HTR-8/SVneo (cell line): Measurements from ENCODE around the gene USP20.
A peak's percentile ranks its signal among the peaks of the same experiment; 100 is the strongest.
"Not testable (repeated sequence)": the region's sequence is repeated elsewhere in the genome, so short reads cannot be mapped to it uniquely, and the experiment has no call there.

Experiments used
- DNase-seq: peaks from one replicate; pipeline ENCODE4 v3.0.0; 2011; ENCODE audit warnings: low spot score, mixed read lengths; ENCODE audit not compliant: insufficient read length
- FAIRE-seq: peaks from 2 replicates; lab custom pipeline; 2011; peaks lifted over from hg19 to GRCh38; lab: Jason Lieb, UNC

Gene USP20

DNA sequence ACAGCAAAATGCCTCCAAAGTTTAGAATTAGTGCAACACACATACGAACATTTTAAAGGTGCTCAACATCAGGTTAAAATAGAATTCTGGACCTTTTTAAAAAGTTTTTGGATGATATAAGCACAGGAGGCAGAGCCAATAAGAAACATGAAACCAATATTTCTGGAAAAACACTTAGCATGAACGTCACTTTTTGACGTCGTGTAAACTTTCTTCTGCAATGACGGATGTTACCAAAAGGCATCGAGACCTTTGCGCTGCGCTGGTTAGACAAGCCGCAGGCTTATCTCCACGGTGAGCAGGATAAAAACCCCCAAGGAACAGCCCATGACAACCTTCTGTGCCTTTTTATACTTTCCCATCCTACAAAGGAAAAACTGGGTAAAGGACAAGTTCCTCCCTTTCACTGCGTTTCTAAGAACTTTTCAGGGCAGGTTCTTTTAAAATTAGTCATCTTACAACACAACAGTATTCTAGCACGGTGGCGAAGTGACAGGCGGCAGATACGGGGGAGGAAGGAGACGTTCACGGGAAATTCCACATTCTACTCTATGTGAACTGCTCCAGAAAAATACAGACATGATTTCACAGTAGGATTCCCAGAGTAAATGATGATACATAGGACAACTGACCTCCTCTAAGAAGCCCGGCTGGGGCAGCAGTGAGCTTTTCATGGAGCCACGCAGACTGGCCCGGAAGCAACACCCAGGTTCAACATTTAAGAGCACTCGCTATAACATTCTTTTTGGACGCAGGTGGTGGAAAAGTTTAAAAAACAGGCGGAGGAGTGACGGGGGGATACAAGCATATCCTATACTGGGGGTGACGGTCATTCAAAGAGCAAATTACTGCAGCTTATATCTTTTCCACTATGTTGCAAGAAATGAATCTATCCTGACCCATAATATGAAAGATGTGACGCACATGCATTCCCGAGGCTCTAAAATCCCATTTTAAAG is 52.4 kb downstream of the USP20 start:
- FAIRE-seq (no peak), DNase-seq (peak; percentile 23)

DNA sequence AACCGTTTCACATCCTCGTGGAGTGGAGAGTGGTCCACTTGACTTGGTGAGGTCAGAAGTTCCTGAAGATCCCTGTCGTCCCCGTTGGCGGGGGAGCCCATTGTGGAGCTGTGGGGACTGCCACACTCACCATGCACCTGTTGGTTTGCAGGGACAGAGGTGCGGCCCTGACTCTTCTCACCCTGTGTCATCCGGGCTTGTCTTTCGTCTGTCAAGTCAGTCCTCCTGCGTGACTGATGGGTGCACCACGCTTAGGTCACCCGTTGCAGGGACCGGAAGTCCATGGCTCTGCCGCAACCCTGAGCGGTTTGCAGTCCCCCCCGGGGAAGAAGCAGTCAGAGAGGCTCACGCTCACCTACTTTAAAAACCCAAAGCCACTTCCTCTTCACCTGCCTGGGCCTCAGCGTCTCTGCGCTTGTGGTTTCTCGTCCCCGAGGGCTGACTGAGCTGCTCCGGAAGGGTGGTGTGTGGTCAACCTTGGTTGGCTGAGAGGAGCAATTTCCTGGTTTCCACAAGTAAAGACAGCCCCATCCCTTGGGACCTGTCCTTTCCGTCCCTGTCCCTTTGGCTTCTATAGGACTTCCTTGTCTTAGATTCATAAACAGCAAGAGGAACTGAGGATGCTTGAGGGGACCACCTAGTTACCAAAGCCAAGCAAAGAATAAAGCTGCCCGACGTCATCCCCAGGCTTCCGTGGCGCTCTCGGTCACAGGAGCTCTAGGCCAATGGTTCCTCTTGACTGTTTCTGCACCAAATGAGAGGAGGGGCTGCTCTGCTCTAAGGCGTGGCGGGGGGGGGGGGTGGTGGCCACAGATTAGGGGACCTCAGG is 53.2 kb downstream of the USP20 start:
- no peak for FAIRE-seq
- DNase-seq = no peak

DNA sequence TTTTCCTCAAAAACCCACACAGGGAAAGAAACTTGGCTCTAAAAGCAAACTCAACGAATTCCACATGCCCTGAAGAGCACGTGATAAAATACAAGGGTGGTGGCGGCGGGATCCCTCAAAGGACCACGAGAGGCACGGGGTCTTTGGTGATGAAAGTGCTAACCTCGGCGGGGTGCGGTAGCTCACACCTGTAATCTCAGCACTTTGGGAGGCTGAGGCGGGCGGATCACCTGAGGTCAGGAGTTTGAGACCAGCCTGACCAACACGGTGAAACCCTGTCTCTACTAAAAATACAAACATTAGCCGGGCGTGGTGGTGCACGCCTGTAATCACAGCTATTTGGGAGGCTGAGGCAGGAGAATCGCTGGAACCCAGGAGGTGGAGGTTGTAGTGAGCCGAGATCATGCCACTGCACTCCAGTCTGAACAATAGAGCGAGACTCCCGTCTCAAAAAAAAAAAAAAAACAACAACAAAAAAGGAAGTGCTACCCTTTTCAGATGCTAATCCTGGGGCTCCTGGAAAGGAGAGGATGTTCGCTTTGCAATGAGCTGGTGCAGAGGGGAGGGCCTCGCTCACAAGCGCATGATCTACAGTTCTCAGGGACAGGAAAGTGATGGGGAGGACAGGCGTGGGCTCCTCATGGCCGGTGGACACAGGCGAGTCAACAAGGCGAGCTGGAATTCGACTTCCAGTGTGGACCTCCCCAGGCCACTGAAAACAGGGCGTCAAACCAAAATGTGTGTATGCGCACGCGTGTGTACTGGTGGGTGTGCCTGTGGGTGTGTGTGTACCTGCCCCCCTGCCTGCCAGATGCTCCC is 54.1 kb downstream of the USP20 start:
- no peak for DNase-seq

DNA sequence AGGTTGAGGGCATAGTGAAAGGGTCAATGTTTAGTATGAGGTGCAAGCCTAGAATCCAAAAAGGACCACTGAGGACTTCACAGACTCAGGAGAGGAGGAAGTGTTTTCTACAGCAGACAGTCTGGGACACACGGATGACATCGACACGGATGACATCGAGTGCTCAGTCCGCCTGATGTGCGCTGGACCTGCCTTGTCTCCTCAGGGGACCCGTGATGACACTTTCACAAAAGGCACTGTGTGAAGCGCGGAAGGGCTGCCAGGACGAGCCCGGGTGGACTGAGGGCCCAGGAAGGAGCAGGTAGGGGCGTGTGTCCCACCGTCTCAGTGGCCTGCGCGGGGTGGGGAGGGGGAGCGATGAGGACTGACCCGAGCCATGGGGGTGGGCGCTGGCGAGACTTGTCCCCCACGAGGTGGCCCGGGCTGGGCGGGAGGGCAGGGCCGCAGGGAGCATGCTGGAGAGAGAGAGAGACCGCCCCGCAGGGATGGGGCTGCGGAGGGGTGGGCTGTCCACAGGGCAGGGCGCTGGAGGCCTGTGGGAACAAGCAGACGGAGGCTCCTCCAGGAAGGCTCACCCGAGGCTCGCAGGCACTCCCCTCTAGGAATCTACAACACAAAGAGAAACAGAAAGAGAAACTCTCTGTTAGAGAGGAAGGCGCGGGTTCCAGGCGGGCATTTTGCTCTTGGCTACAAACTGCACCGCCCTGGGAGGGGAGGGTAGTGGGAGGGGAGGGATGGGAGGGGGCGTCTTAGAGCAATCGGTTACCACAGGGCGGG is 54.9 kb downstream of the USP20 start:
- no peak for FAIRE-seq
- DNase-seq = no peak

More for the DNA sequence above, 54.1 kb downstream of the USP20 start:
- no peak for FAIRE-seq

DNA sequence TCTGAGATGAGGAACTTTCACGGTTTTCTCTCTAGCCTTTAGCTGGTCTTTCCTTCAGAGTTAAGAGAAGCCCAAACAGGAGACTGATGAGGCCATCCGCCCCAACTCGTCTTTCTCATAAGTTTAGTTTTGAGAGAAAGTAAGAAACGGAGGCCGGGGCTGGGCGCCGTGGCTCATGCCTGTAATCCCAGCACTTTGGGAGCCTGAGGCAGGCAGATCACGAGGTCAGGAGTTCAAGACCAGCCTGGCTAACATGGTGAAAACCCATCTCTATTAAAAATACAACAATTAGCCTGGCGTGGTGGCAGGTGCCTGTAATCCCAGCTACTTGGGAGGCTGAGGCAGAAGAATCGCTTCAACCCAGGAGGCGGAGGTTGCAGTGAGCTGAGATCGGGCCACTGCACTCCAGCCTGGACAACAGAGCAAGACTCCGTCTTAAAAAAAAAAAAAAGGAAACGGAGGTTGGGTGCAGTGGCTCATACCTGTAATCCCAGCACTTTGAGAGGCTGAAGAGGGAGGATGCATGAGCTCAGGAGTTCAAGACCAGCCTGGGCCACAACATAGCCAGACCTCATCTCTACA is 55.6 kb downstream of the USP20 start:
- not testable (repeated sequence) for FAIRE-seq, DNase-seq

DNA sequence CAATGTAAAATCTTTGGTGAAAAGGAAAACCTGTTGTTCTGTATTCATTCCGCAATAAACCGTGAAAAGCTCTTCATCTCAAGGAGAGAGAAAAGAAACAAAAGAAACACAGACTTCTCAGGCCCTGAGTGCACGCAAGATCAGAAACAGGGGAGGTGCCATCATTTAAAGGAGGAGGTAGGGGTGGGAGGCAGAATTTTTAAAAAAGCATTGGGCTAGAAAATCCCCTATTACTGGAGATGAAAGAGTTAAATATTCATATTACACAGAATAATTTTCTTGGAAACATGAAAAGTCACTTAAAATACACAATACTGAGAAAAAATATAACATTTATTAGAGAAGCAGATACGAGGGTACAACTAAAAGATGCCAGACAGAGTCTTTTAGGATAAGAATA is 56.3 kb downstream of the USP20 start:
- no peak for FAIRE-seq
- DNase-seq = no peak

DNA sequence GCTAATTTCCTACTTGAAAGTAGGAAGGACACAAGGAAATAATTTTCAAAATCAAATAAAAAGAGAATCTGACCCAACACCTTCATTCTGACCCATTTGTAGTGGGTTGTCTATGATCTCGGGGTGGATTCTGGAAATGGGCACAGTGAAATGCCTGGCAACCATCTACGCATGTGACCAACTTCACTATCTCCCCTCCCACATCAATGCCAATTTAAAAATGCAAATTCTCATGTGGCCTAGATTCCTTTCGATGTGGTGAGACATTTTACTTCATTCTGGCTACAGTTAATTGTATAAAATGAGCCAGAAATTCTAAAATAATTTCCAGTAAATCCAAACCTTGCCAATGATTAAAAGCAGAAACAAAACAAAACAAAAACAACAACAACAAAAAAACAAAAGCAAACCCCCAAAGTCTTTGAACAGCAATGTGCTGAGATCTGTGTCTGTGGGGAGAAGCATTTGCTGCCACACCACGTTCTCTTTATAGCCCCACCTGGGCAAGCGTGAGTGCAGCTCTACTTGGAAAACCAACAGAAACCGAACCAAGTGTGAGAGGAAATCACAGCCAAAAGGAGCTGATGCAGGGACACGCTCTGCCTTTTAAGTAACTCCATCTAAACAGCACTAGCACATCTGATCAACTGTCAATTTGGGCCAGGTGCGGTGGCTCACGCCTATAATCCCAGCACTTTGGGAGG is 59.0 kb downstream of the USP20 start:
- no peak for DNase-seq
- no peak for FAIRE-seq

DNA sequence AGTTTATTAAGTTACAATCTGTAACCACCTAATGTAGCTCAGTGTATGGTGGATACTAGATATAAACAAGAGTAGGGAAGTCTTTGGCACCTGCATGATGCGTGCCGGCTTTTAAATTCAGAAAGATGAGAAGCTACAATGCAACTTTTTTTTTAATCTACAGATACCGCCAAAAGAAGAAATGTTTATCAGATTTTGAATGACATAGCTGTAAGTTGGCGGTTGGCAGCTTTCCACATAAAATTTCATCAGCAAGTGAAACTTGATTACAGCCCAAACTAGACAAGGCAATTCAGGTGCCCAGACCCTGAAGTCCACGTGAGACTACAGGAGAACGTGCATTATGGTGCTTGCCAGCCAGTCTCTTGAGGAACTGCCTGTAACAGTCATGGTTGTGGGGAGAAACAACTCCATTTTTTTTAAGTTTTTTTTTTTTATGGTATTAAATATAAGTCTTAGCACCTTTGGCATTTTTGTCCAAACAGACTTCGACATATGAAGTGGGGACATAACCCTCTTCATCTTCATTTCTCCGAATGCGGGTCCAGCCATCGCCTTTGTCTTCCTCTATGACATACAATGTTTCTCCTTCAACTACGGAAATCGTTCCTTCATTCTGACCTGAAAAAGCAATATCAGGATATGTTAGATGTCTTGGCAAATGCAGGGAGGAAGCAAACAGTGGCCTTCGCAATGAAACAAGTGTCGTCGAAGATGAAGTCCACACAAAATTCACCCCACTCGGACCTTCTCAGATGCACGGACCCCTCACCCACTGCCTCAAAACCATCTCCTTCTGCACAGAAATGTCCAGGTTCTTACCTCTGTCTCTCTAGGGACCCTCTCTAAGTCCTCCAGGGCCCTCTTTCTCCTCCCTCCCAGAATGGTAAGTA is 60.4 kb downstream of the USP20 start:
- FAIRE-seq (no peak), DNase-seq (no peak)

DNA sequence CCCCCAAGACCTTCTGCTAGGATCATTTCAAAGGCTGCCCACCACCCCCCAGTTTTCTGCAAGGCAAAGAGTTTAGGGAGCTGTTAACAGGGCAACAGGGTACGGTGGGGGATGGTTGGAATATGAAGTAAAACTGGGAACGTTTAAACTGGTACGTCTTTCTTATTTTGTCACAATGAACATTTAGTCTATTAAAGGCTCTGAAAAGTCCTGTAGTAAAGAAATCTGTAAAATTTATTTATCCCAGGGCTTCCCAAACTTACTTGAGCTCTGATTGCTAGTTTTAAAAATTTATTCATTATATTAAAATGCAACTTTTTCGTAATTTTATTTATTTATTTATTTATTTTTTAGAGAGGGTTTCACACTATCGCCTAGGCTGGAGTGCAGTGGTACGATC is 62.0 kb downstream of the USP20 start:
- DNase-seq = no peak
- FAIRE-seq = no peak

DNA sequence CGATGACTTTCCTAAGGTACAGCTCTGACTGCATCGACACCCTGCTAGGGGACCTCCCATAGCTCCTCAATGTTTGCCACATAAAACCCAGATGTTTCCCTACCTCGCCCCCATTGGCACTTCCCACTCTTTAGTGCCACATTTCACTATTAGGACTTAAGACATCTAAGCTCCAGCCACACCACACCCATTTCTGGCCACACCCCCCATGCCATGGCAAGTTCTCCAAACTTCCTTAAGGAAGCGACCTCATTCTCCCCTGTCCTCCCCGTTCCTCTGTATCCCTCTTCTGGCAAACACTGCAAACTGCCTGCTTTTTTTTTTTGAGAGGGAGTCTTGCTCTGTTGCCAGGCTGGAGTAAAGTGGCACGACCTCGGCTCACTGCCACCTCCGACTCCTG is 62.9 kb downstream of the USP20 start:
- FAIRE-seq (no peak), DNase-seq (no peak)

DNA sequence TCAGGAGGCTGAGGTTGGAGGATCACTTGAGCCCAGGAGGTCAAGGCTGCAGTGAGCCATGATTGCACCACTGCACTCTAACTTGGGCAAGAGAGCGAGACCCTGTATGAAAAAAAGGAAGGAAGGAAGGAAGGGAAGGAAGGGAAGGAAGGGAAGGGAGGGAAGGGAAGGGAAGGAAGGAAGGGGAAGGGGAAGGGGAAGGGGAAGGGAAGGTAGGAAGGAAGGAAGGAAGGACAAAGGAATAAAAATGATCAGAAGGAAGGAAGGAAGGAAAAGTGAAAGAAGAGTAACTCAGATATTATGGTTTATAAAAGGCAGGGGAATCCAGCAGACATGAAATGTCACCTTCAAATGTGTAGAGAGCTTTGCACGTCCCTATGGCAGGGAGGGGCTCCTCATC is 64.4 kb downstream of the USP20 start:
- FAIRE-seq = no peak

DNA sequence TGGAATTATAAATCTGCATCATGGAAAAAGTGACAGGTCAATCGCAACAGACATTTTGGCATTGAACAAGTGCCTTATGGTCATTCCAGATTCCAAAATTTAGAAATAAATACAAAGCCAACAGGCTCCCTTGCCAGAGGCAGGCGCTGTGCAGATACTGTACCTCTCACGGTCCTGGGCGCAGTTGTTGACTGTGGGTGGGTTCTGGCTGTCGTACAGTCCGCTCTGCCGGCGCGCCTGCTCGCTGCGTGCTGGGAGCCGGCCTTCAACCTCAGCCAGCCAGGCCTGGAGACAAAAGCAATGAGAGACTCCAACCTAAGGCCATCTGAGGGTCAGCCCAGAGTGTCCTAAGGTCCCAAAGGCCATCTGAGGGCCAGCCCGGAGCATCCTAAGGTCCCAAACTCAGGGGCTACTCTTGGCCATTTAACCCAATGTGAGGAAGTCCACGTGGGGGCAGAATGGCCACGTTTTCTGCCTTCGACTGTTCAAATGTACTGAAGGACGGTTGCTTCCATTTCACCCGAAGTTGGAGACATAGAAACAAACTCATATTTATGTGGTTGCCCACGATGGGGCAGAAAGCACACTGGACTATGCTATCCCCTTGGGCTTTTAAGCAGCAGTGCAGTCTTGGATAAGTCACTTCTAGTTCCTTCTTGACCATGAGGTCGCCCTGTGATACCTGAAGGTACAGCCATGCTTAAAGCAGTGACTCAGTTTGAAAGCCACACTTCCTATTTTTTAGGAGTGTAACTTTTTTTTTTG is 65.2 kb downstream of the USP20 start:
- no peak for FAIRE-seq
- DNase-seq = no peak

More for the DNA sequence above, 64.4 kb downstream of the USP20 start:
- no peak for DNase-seq

DNA sequence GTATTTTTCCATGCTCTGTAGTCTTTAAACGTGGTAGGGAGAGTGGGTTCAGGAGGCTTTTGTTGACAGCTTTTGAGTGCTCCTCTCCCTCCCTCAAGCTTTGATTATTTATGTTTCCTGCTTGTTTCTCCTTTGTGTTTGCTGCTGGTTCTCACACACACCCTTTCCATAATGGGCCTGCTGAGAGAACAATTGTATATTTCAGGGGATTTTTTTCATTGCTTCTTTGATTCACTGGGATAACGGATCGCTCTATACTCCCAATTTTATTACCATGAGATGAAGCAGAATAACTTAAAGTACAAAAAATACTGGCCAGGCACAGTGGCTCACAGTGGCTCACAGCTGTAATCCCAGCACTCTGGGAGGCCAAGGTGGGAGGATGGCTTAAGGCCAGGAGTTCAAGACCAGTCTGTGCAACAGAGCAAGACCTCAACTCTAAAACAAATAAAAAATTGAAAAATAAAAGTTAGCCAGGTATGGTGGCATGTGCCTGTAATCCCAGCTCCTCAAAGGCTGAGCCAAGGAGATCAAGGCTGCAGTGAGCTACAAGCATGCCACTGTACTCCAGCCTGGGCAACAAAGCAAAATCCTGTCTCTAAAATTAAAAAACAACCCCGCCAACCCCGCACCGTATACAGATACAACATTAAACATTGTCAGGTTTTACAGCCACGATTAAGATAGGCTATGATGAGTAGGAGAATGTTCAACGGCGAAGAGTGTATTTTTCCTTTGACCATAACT is 66.9 kb downstream of the USP20 start:
- DNase-seq (no peak), FAIRE-seq (no peak)

DNA sequence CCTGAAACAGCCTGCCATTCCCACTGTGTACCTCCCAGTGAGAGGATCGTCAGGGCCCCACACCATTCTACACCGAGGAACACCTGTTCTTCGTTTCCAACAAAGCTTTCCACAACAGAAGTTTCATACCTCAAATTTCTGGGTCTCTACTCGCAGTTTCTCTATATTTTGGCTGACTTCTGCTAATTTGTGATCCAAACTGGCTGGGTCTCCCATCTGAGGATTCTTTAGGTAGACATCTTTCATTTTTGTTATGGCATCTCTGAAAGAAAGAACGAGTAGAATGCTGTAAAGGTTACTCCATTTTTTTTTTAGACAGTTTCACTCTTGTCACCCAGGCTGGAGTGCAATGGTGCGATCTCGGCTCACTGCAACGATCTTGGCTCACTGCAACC is 67.5 kb downstream of the USP20 start:
- FAIRE-seq (no peak), DNase-seq (no peak)

DNA sequence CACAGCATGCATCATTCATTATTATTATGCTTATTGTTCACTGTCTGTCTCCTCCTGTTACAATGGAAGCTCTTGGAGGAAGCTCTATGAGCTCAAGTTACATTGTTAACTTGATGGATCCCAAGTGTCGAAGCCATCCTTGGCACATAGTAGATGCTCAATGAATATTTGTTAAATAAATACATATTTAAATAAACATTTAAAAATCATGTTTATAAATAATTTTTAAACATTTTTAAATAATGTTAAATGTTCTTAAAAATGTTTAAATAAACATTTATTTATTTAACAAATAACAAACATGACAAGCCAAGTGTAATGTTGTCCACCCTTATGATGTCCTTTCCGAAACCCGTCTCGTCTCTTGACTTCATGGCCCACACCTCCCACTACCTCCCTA is 69.5 kb downstream of the USP20 start:
- no peak for DNase-seq

DNA sequence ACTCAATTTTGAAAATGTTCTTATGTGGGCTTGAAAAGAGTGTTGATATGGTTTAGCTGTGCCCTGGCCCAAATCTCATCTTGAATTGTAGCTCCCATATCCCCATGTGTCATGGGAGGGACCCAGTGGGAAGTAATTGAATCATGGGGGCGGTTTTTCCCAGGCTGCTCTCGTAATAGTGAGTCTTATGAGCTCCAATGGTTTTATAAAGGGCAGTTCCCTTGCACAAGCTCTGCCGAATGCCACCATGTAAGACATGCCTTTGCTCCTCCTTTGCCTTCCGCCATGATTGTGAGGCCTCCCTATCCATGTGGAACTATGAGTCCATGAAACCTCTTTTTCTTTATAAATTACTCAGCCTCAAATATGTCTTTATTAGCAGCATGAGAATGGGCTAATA is 71.0 kb downstream of the USP20 start:
- FAIRE-seq (no peak), DNase-seq (no peak)

More for the DNA sequence above, 69.5 kb downstream of the USP20 start:
- FAIRE-seq = no peak
